Gastroesophageal sphincter (tissue), 3 donors: ENCODE data around the gene CDADC1.
"Not testable (repeated sequence)": the region's sequence is repeated elsewhere in the genome, so short reads cannot be mapped to it uniquely, and the experiment has no call there.

ENCODE experiments used
- CTCF ChIP-seq, 4 experiments: fragments of 200-600 bp in 2 of 4; fragments of 450-650 bp in 2 of 4; sonication (generic) in 1 of 4; IDR thresholded peaks; one replicate each; pipeline ENCODE4 v1.5.1; 2017 to 2019; ENCODE audit warnings: antibody characterized with exemption in 4 of 4, mild to moderate bottlenecking in 2 of 4, moderate library complexity in 2 of 4
- EP300 ChIP-seq: sonication (generic); formaldehyde crosslinking; IDR thresholded peaks from one replicate; pipeline ENCODE4 v1.6.1; 2017; ENCODE audit warnings: antibody characterized with exemption, mild to moderate bottlenecking
- POLR2A ChIP-seq, 2 donors: fragments of 450-650 bp; IDR thresholded peaks; one replicate each; pipeline ENCODE4 v1.6.1; 2017; ENCODE audit warnings: antibody characterized with exemption in 2 of 2, mild to moderate bottlenecking in 2 of 2, moderate library complexity in 1 of 2
- POLR2AphosphoS5 ChIP-seq: sonication (generic); formaldehyde crosslinking; IDR thresholded peaks from one replicate; pipeline ENCODE4 v1.6.1; 2017; ENCODE audit warnings: antibody characterized with exemption

DNA sequence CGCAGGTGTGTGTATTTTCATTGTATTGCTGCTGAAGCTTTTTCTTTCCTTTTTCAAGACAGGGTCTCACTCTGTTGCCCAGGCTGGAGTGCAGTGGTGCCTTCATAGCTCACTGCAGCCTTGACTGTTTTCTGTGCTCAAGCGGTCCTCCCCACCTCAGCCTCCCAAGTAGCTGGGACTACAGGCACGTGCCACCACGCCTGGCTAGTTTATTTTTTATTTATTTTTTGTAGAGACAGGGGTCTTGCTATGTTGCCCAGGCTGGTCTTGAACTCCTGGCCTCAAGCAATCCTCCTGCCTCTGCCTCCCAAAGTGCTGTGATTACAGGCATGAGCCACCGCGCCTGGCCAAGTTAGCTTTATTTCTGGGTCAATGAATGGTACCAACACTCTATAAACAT is 47.0 kb downstream of the CDADC1 start:
- not testable (repeated sequence) for TF ChIP-seq POLR2A (IDR thresholded peaks at IDR 0.05); CTCF (IDR thresholded peaks at IDR 0.05); POLR2AphosphoS5; EP300
